Measurements from ENCODE around the gene TIFAB. TPM values are rescaled to one million over a fixed set of nuclear protein-coding genes. Genes with fewer than 3 reads are reported as not detected.

Gene TIFAB
- total RNA-seq, 6 donors from 2014 or later, result 0.23 to 0.24 TPM; not detected in 4

DNA sequence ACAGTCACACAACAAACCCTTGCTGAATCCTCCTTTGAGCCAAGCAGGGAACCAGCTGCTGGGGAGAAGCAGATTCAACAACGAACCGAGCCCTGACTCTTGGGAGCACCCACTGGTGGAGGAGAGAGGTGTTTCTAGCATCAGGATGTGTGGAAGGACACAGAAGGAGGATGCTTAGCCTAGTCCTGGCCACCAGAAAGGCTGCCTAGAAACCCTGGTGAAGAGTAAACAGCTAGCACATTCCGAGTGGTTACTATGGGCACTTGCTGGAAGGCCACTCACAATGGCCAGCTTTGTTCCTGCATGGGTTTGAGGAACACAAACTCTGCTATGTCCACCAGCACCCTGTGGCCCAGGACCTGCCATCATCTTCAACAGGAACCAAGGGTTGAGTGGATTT, 1.8 kb downstream of the TIFAB start:
- H3K36me3 ChIP-seq, result no peaks in the 10 kb centered on the region
- WGBS, 2 donors, result 83 to 92% methylated on average over 3 of the region's 3 CpGs
- no peak for TF ChIP-seq POLR2A (IDR thresholded peaks at IDR 0.05)
- no peak for TF ChIP-seq POLR2AphosphoS5 (IDR thresholded peaks at IDR 0.05)
- TF ChIP-seq, protein P1, sequence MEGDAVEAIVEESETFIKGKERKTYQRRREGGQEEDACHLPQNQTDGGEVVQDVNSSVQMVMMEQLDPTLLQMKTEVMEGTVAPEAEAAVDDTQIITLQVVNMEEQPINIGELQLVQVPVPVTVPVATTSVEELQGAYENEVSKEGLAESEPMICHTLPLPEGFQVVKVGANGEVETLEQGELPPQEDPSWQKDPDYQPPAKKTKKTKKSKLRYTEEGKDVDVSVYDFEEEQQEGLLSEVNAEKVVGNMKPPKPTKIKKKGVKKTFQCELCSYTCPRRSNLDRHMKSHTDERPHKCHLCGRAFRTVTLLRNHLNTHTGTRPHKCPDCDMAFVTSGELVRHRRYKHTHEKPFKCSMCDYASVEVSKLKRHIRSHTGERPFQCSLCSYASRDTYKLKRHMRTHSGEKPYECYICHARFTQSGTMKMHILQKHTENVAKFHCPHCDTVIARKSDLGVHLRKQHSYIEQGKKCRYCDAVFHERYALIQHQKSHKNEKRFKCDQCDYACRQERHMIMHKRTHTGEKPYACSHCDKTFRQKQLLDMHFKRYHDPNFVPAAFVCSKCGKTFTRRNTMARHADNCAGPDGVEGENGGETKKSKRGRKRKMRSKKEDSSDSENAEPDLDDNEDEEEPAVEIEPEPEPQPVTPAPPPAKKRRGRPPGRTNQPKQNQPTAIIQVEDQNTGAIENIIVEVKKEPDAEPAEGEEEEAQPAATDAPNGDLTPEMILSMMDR (IDR thresholded peaks at IDR 0.05), result no peak
- no peak for TF ChIP-seq EP300 (IDR thresholded peaks at IDR 0.05)
- ATAC-seq (ENCODE audit: low FRiP score in 2 of 2), result no peak
- DNase-seq, result no peak
- H3K27me3 ChIP-seq, result no peaks in the 10 kb centered on the region
- H3K27ac ChIP-seq, result no peak overlapping the region
- peaks cover 0 to 11% (median 4%) of the 10 kb centered on the region in 4 donors for H3K4me1 ChIP-seq
- H3K4me3 ChIP-seq, result no peak overlapping the region
- no peaks in the 10 kb centered on the region for H3K9me3 ChIP-seq

DNA sequence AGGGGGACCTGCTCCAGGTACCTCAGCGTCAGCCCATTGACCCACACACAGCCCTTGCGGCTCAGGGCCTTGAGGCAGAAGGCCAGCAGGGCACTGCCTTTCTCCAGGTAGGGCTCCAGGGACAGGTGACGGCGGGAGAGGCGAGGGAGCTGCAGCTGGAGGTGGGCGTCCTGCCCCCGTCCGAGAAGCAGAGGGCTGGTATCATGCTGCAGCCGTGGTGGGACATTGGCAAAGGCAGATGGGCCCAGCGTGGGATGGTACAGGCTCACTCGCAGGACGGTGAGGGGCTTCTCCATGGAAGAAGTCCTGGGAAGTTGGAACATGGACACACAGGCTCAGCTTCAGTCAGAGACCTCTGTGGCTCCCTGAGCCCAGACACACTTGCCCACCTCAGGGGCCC, 2.5 kb downstream of the TIFAB start:
- TF ChIP-seq POLR2A (IDR thresholded peaks at IDR 0.05) (no peak), POLR2AphosphoS5 (IDR thresholded peaks at IDR 0.05) (no peak), EP300 (IDR thresholded peaks at IDR 0.05) (no peak)
- TF ChIP-seq, protein P1 (IDR thresholded peaks at IDR 0.05), result no peak
- Histone ChIP-seq H3K27ac (no peak overlapping the region), H3K36me3 (no peaks in the 10 kb centered on the region), H3K4me3 (no peak overlapping the region), H3K4me1 (peaks cover 0 to 11% (median 3%) of the 10 kb centered on the region in 4 donors), H3K9me3 (no peaks in the 10 kb centered on the region), H3K27me3 (no peaks in the 10 kb centered on the region)
- DNase-seq (peak in 1 of 2 donors; percentile 18), ATAC-seq (ENCODE audit: low FRiP score in 2 of 2) (no peak)
- 95% methylated on average over 8 to 11 of the region's 12 CpGs for WGBS, 2 donors

DNA sequence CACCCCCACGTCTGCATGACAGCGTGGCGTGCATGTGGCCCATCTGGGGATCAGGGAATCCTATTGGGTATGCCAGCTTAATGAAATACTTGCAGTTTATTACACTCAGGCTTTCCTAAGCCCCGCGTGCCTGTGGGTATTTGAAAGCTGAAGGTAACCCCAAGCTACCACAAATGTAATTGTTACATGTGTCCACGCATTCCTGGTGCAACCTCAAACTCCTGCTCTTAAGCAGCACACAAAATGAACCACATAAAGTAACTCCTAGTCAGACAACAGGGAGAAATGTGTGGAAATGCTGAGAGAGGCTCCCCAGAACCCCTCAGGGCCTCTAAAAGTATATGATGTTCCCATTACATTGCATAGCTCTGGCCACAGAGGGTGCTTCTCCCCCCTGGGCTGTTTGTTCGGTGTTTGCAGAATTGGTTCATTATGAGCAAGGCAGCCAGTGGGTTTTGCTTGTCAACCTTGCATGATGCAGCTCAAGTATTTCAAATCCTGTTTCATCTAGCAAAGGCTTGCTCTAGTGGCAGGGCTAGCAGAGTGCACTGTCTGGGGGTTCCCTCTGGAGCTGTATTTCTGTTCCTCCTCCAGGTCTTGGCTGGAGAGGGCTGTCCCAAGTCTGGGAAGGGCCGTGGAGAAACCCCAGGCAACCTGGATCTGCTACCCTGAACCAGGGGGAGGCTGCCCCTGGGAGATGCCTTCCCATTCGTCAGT, 3.2 kb downstream of the TIFAB start:
- H3K27ac ChIP-seq, result no peak overlapping the region
- peaks cover 0 to 15% (median 5%) of the 10 kb centered on the region in 4 donors for H3K4me1 ChIP-seq
- H3K27me3 ChIP-seq, result no peaks in the 10 kb centered on the region
- no peak for ATAC-seq (ENCODE audit: low FRiP score in 2 of 2)
- WGBS, 2 donors, result 79 to 84% methylated on average over 8 to 9 of the region's 9 CpGs
- H3K36me3 ChIP-seq, result no peaks in the 10 kb centered on the region
- TF ChIP-seq POLR2A (IDR thresholded peaks at IDR 0.05), result no peak
- TF ChIP-seq, protein P1 (IDR thresholded peaks at IDR 0.05), result no peak
- H3K9me3 ChIP-seq, result no peaks in the 10 kb centered on the region
- DNase-seq, result no peak
- no peak overlapping the region for H3K4me3 ChIP-seq

DNA sequence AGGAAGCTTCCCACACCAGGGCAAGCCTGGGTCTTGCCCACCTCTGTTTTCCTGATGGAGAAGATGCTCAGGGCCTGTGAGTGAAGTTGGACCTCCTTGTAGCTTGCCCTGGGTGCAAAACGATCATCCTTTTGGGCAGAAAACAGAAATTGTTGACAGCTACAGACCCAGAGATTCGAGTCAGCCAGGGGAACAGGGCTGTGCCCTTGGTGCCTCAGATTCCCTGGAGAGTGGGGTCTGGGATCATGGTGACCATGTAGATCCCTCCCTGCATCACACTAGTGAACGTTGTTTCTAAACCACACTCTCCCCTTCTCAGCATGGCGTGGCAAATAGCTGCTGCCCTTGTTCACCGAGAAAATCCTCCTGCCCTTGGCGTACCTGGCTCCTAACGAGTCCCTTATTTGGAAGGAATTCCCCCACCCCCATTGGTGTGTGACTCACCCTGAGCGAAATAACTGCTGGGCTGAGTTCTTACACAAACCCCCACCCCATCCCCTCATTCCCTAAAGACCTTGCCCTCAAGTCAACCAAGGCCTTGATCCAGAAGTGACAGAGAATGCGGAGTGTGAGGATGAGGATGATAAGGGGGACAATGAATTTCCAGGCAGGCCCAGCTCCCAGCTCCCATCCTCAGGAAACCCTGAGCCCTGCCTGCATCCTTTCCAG, 3.9 kb downstream of the TIFAB start:
- Histone ChIP-seq H3K36me3 (no peaks in the 10 kb centered on the region), H3K4me3 (no peak overlapping the region), H3K27ac (no peak overlapping the region), H3K27me3 (no peaks in the 10 kb centered on the region), H3K9me3 (no peaks in the 10 kb centered on the region), H3K4me1 (peaks cover 0 to 15% (median 9%) of the 10 kb centered on the region in 4 donors)
- DNase-seq (no peak), ATAC-seq (ENCODE audit: low FRiP score in 2 of 2) (no peak)
- TF ChIP-seq EP300 (IDR thresholded peaks at IDR 0.05) (no peak), POLR2AphosphoS5 (IDR thresholded peaks at IDR 0.05) (no peak), POLR2A (IDR thresholded peaks at IDR 0.05) (no peak)
- TF ChIP-seq, protein P1 (IDR thresholded peaks at IDR 0.05), result no peak
- WGBS, 2 donors, result 64 to 71% methylated on average over 8 to 9 of the region's 9 CpGs
